Neural cell (in vitro differentiated cells): Measurements from ENCODE around the gene FEM1B. TPM values are rescaled to one million over a fixed set of nuclear protein-coding genes. Genes with fewer than 3 reads are reported as not detected.

Experiments used
- H2AFZ ChIP-seq: fragments of 200-600, 300-800 bp; sonication (generic), shearing (Covaris generic); 2 replicates; pipeline ENCODE4 v1.6.0; 2014; ENCODE audit warnings: low read depth, mild to moderate bottlenecking, antibody characterized with exemption, low read length, moderate library complexity
- H3F3A ChIP-seq: fragments of 200-600 bp; shearing (Covaris generic); 2 replicates; pipeline ENCODE4 v1.6.1; 2016; ENCODE audit warnings: mild to moderate bottlenecking, moderate library complexity, mixed read lengths, antibody characterized with exemption, low read length; ENCODE audit not compliant: insufficient read depth, poor library complexity, severe bottlenecking
- H3K27ac ChIP-seq: fragments of 200-600, 300-800 bp; sonication (generic), shearing (Covaris generic); 2 replicates; pipeline ENCODE4 v1.5.1; 2014; ENCODE audit warnings: mild to moderate bottlenecking, low read length, moderate library complexity
- H3K27me3 ChIP-seq: fragments of 300-800, 200-600 bp; sonication (generic), shearing (Covaris generic); 2 replicates; pipeline ENCODE4 v1.6.0; 2014; ENCODE audit warnings: mild to moderate bottlenecking, low read depth, low read length, moderate library complexity; ENCODE audit not compliant: insufficient read depth
- H3K36me3 ChIP-seq: fragments of 300-800, 200-600 bp; sonication (generic), shearing (Covaris generic); 2 replicates; pipeline ENCODE4 v1.5.1; 2014; ENCODE audit warnings: mild to moderate bottlenecking, antibody characterized with exemption, low read length, moderate library complexity; ENCODE audit not compliant: insufficient read depth
- H3K4me2 ChIP-seq: fragments of 300-800, 200-600 bp; sonication (generic), shearing (Covaris generic); 2 replicates; pipeline ENCODE4 v1.6.0; 2014; ENCODE audit warnings: mild to moderate bottlenecking, low read length
- H3K4me3 ChIP-seq: fragments of 300-800, 200-600 bp; sonication (generic), shearing (Covaris generic); 2 replicates; pipeline ENCODE4 v1.5.1; 2014; ENCODE audit warnings: mild to moderate bottlenecking, low read length, moderate library complexity
- H3K79me2 ChIP-seq: fragments of 200-600 bp; shearing (Covaris generic); replicated peaks from 2 replicates; pipeline ENCODE4 v1.6.0; 2014; ENCODE audit warnings: mild to moderate bottlenecking, low read length, moderate library complexity; ENCODE audit not compliant: insufficient read depth
- H3K9ac ChIP-seq: fragments of 300-800, 200-600 bp; sonication (generic), shearing (Covaris generic); 2 replicates; pipeline ENCODE4 v1.6.1; 2016; ENCODE audit warnings: mild to moderate bottlenecking, low read length, mixed read lengths
- H3K9me2 ChIP-seq: fragments of 200-600 bp; shearing (Covaris generic); 2 replicates; pipeline ENCODE4 v1.6.1; 2016; ENCODE audit warnings: mild to moderate bottlenecking, low read length, mixed read lengths; ENCODE audit not compliant: insufficient read depth
- H3K9me3 ChIP-seq: fragments of 200-600, 300-800 bp; sonication (generic), shearing (Covaris generic); 2 replicates; pipeline ENCODE4 v1.6.1; 2016; ENCODE audit warnings: mild to moderate bottlenecking, mixed run types, low read length, moderate library complexity, mixed read lengths
- H4K20me1 ChIP-seq: fragments of 200-600 bp; shearing (Covaris generic); 2 replicates; pipeline ENCODE4 v1.6.1; 2016; ENCODE audit warnings: mild to moderate bottlenecking, mixed run types; ENCODE audit not compliant: insufficient read depth
- CTCF ChIP-seq: fragments of 450-650 bp; IDR thresholded peaks from 2 replicates; pipeline ENCODE4 v1.5.1; 2014; ENCODE audit warnings: antibody characterized with exemption, mild to moderate bottlenecking, moderate library complexity; ENCODE audit not compliant: poor library complexity, severe bottlenecking
- EP300 ChIP-seq: fragments of 450-650 bp; conservative IDR thresholded peaks from 2 replicates; pipeline ENCODE4 v1.6.1; 2014; ENCODE audit warnings: antibody characterized with exemption, mild to moderate bottlenecking, moderate library complexity; ENCODE audit not compliant: poor library complexity, severe bottlenecking
- EZH2 ChIP-seq: fragments of 200-600, 300-800 bp; shearing (Covaris generic), sonication (generic); IDR thresholded peaks from 2 replicates; pipeline ENCODE4 v1.6.1; 2014; ENCODE audit warnings: antibody characterized with exemption, low read length, borderline replicate concordance, mild to moderate bottlenecking; ENCODE audit not compliant: insufficient read depth, poor library complexity, severe bottlenecking
- MXI1 ChIP-seq: fragments of 450-650 bp; conservative IDR thresholded peaks from 2 replicates; pipeline ENCODE4 v1.6.1; 2014; ENCODE audit warnings: antibody characterized with exemption, mild to moderate bottlenecking; ENCODE audit not compliant: poor library complexity, severe bottlenecking
- POLR2AphosphoS5 ChIP-seq: IDR thresholded peaks from 2 replicates; pipeline ENCODE4 v1.6.1; 2012
- RAD21 ChIP-seq: fragments of 450-650 bp; conservative IDR thresholded peaks from 2 replicates; pipeline ENCODE4 v1.6.1; 2014; ENCODE audit warnings: antibody characterized with exemption, mild to moderate bottlenecking, moderate library complexity
- REST ChIP-seq: IDR thresholded peaks from 2 replicates; pipeline ENCODE4 v1.6.1; 2012; ENCODE audit warnings: borderline replicate concordance
- SMC3 ChIP-seq: fragments of 450-650 bp; conservative IDR thresholded peaks from 2 replicates; pipeline ENCODE4 v1.6.1; 2014; ENCODE audit warnings: antibody characterized with exemption, mild to moderate bottlenecking, moderate library complexity; ENCODE audit not compliant: poor library complexity
- TAF1 ChIP-seq: IDR thresholded peaks from 2 replicates; pipeline ENCODE4 v1.6.1; 2012; ENCODE audit warnings: low read depth
- polyA plus RNA-seq: library from polyadenylated mRNA; depleted of rRNA; stranded (reverse); fragments of >200 nt; gene quantifications from 2 replicates; pipeline ENCODE4 v1.2.3, GENCODE V29; 2014

Gene FEM1B
- polyA plus RNA-seq, 1 donor from 2014 or later: 58.0 TPM

- Histone ChIP-seq H3K4me2 (no peak overlapping the region), H3K9me3 (no peaks in the 10 kb centered on the region), H3K79me2 (no peaks in the 10 kb centered on the region), H3K9ac (no peak overlapping the region), H3K9me2 (no peaks in the 10 kb centered on the region), H3K27me3 (no peaks in the 10 kb centered on the region), H3F3A (no peaks in the 10 kb centered on the region), H3K36me3 (no peaks in the 10 kb centered on the region), H4K20me1 (no peaks in the 10 kb centered on the region), H3K27ac (no peak overlapping the region), H2AFZ (no peak overlapping the region), H3K4me3 (no peak overlapping the region)
- no peak for TF ChIP-seq TAF1
- TF ChIP-seq POLR2AphosphoS5: no peak
- TF ChIP-seq EP300: no peak
- TF ChIP-seq CTCF: no peak
- no peak for TF ChIP-seq EZH2
- no peak for TF ChIP-seq RAD21
- no peak for TF ChIP-seq REST
- no peak for TF ChIP-seq SMC3
- no peak for TF ChIP-seq MXI1
These were observed 15.6 kb upstream of the FEM1B start for GRCh38 chr15:68261980-68262379.

GRCh38 chr15:68262514-68263356 is 14.8 kb upstream of the FEM1B start:
- H2AFZ ChIP-seq: no peak overlapping the region
- H3F3A ChIP-seq: no peaks in the 10 kb centered on the region
- no peak overlapping the region for H3K27ac ChIP-seq
- no peaks in the 10 kb centered on the region for H3K9me2 ChIP-seq
- no peaks in the 10 kb centered on the region for H3K27me3 ChIP-seq
- TF ChIP-seq SMC3 (no peak), MXI1 (no peak), RAD21 (no peak), EP300 (no peak), POLR2AphosphoS5 (no peak), CTCF (no peak), REST (no peak), EZH2 (no peak), TAF1 (no peak)
- H3K9ac ChIP-seq: no peak overlapping the region
- H3K4me3 ChIP-seq: no peak overlapping the region
- H3K36me3 ChIP-seq: no peaks in the 10 kb centered on the region
- no peaks in the 10 kb centered on the region for H4K20me1 ChIP-seq
- no peaks in the 10 kb centered on the region for H3K79me2 ChIP-seq
- H3K9me3 ChIP-seq: no peaks in the 10 kb centered on the region
- H3K4me2 ChIP-seq: no peak overlapping the region
